HepG2 (cell line): Measurements from ENCODE around the gene MS4A1. TPM values are rescaled to one million over a fixed set of nuclear protein-coding genes. Genes with fewer than 3 reads are reported as not detected.

Experiments
- ATAC-seq: fragments of 200-7000 bp; cut with Tn5 transposase; 3 replicates; pipeline ENCODE4 v1.9.1; 2020; ENCODE audit warnings: mild to moderate bottlenecking, moderate library complexity
- BruUV-seq: library from RNA; stranded (reverse); fragments of 400-500 nt; replicated peaks from 2 replicates; lab custom pipeline; 2021; lab: Mats Ljungman, UMichigan
- CTCF ChIA-PET: fragments of 300-600 bp; formaldehyde crosslinking; extraction: SDS; loops from one replicate; lab custom pipeline; 2021; ENCODE audit warnings: low total read pairs, inconsistent platforms, low intra/inter-chr PET ratio; lab: Yijun Ruan, JAX
- POLR2A ChIA-PET: fragments of 350-600 bp; sonication (Branson Sonifier 250); formaldehyde crosslinking; loops from one replicate; lab custom pipeline; 2020; ENCODE audit warnings: antibody characterized with exemption, inconsistent platforms; lab: Yijun Ruan, JAX
- DNase-seq: peaks from one replicate; pipeline ENCODE4 v3.0.0-alpha.2; 2015; ENCODE audit warnings: low spot score
- FAIRE-seq: peaks from 3 replicates; lab custom pipeline; 2011; peaks lifted over from hg19 to GRCh38; lab: Jason Lieb, UNC
- H2AFZ ChIP-seq: one replicate; pipeline ENCODE4 v1.6.1; 2011; ENCODE audit warnings: low read length, inconsistent platforms
- H3K27ac ChIP-seq: fragments of 300-600 bp; 3 replicates; pipeline ENCODE4 v1.8.0; 2011; ENCODE audit warnings: mixed run types, mild to moderate bottlenecking, mixed read lengths, low read length, inconsistent platforms; ENCODE audit not compliant: insufficient read depth; ENCODE audit errors: extremely low read length
- H3K27me3 ChIP-seq, 2 experiments: fragments of 200-600 bp in 1 of 2; 2 replicates in 1 of 2; 3 replicates in 1 of 2; pipeline versions ENCODE4 v1.6.0 to v1.8.0; 2011; ENCODE audit warnings: low read length in 2 of 2, mild to moderate bottlenecking in 2 of 2, moderate library complexity in 2 of 2, inconsistent platforms in 1 of 2; ENCODE audit not compliant: insufficient read depth in 2 of 2, control insufficient read depth in 1 of 2
- H3K36me3 ChIP-seq, 2 experiments: fragments of 200-600 bp in 1 of 2; replicated peaks in 1 of 2; 2 replicates in 1 of 2; 3 replicates in 1 of 2; pipeline versions ENCODE4 v1.5.1 to v1.8.0; 2011; ENCODE audit warnings: low read length in 2 of 2, inconsistent platforms in 1 of 2; ENCODE audit not compliant: insufficient read depth in 2 of 2, control insufficient read depth in 1 of 2
- H3K4me1 ChIP-seq: 2 replicates; pipeline ENCODE4 v1.5.1; 2012; ENCODE audit warnings: low read length, inconsistent platforms; ENCODE audit not compliant: insufficient read depth
- H3K4me2 ChIP-seq: 2 replicates; pipeline ENCODE4 v1.6.0; 2011; ENCODE audit warnings: low read depth, low read length, inconsistent platforms
- H3K4me3 ChIP-seq, 3 experiments: fragments of 200-600 bp in 1 of 3; sonication (generic), shearing (Covaris generic) in 1 of 3; replicated peaks in 1 of 3; 2 replicates each; pipeline ENCODE4 v1.5.1; 2011 to 2016; ENCODE audit warnings: low read length in 3 of 3, inconsistent platforms in 2 of 3, low read depth in 2 of 3, mild to moderate bottlenecking in 2 of 3, control low read depth in 1 of 3, mixed read lengths in 1 of 3; ENCODE audit not compliant: insufficient read depth in 1 of 3
- H3K79me2 ChIP-seq: one replicate; pipeline ENCODE4 v1.6.1; 2011; ENCODE audit warnings: low read length, inconsistent platforms; ENCODE audit not compliant: insufficient read depth
- H3K9ac ChIP-seq: 2 replicates; pipeline ENCODE4 v1.6.0; 2011; ENCODE audit warnings: mild to moderate bottlenecking, low read depth, low read length, inconsistent platforms; ENCODE audit not compliant: insufficient read depth
- H3K9me3 ChIP-seq: 2 replicates; pipeline ENCODE4 v1.5.1; 2012; ENCODE audit warnings: mild to moderate bottlenecking, low read length
- H4K20me1 ChIP-seq: 2 replicates; pipeline ENCODE4 v1.6.0; 2011; ENCODE audit warnings: inconsistent platforms, mild to moderate bottlenecking, low read length, moderate library complexity; ENCODE audit not compliant: insufficient read depth
- FOXO4 ChIP-seq: sonication (generic); formaldehyde crosslinking; conservative IDR thresholded peaks from 2 replicates; pipeline ENCODE4 v1.8.1; 2023; ENCODE audit warnings: missing genetic modification reagents
- GATAD1 ChIP-seq: IDR thresholded peaks from 2 replicates; pipeline ENCODE4 v1.6.1; 2016; ENCODE audit warnings: missing genetic modification reagents, missing compliant biosample characterization
- GLI4 ChIP-seq: sonication (generic); formaldehyde crosslinking; IDR thresholded peaks from 2 replicates; pipeline ENCODE4 v1.5.1; 2020; ENCODE audit warnings: missing genetic modification reagents, mild to moderate bottlenecking, moderate library complexity, borderline replicate concordance
- GTF3A ChIP-seq: sonication (generic); formaldehyde crosslinking; conservative IDR thresholded peaks from 2 replicates; pipeline ENCODE4 v1.4.0; 2020; ENCODE audit warnings: mild to moderate bottlenecking, missing genetic modification reagents
- MAFG ChIP-seq: sonication (generic); formaldehyde crosslinking; IDR thresholded peaks from 2 replicates; pipeline ENCODE4 v1.5.1; 2020; ENCODE audit warnings: mild to moderate bottlenecking, missing genetic modification reagents
- NFIB ChIP-seq: sonication (generic); formaldehyde crosslinking; IDR thresholded peaks from 2 replicates; pipeline ENCODE4 v1.9.0; 2021; ENCODE audit warnings: missing genetic modification reagents, mild to moderate bottlenecking, borderline replicate concordance
- SPEN ChIP-seq: sonication (generic); formaldehyde crosslinking; IDR thresholded peaks from 2 replicates; pipeline ENCODE4 v1.5.1; 2020; ENCODE audit warnings: low read depth, mild to moderate bottlenecking, missing genetic modification reagents
- ZNF562 ChIP-seq: sonication (generic); formaldehyde crosslinking; IDR thresholded peaks from 2 replicates; pipeline ENCODE4 v1.8.0; 2022; ENCODE audit warnings: missing genetic modification reagents, borderline replicate concordance
- ZNF569 ChIP-seq: sonication (generic); formaldehyde crosslinking; IDR thresholded peaks from 2 replicates; pipeline ENCODE4 v1.5.0; 2020; ENCODE audit warnings: mild to moderate bottlenecking, missing genetic modification reagents, moderate library complexity, borderline replicate concordance
- WGBS: methylation state at CpG from one replicate; pipeline ENCODE4 v1.1.6; 2017; ENCODE audit warnings: low lambda C conversion rate; 5-methylcytosine and 5-hydroxymethylcytosine counted together
- in situ Hi-C: cut with HindIII; loops from 2 replicates; pipeline ENCODE4 v1.10.0; 2017; ENCODE audit warnings: low pct_unique_long_range_greater_than_20kb; ENCODE audit not compliant: extremely low pct_ligation_motif_present
- intact Hi-C: fragments of 100-400 bp; cut with micrococcal nuclease; formaldehyde crosslinking; loops from one replicate; pipeline ENCODE4 v1.10.0; 2022; ENCODE audit not compliant: unreplicated experiment
- polyA plus RNA-seq, 8 experiments: library from polyadenylated mRNA; depleted of rRNA in 3 of 8; stranded (reverse) in 7 of 8; unstranded in 1 of 8; fragments of >200 nt; fragmentation: Illumina TruSeq in 4 of 8; extraction: Trizol in 4 of 8; gene quantifications; 2 replicates each; pipeline versions ENCODE4 v1.2.1 to v1.2.3, GENCODE V29; 2011 to 2016; ENCODE audit warnings: low read depth in 4 of 8, missing spikeins in 1 of 8, mixed read lengths in 1 of 8; ENCODE audit not compliant: insufficient read depth in 1 of 8
- total RNA-seq, 5 experiments: library from RNA; depleted of rRNA; stranded (reverse); fragments of >200 nt; fragmentation: Illumina TruSeq; extraction: Trizol; gene quantifications; 2 replicates each; pipeline ENCODE4 v1.2.3, GENCODE V29; 2016; ENCODE audit warnings: low read depth in 1 of 5

The MS4A1 gene
- total and polyA plus RNA-seq, 2 of the 13 experiments (the other 11 are each of a cell fraction or from before 2014, with no cell fraction given): 0.01 TPM; not detected in 1

GRCh38 chr11:60492488-60493009, 36.9 kb downstream of the MS4A1 start, which contains the start of gene MS4A12:
MS4A12 (plus strand) TSS chr11:60492778; CDS start chr11:60497319, 4,541 bp downstream.
- no peak for TF ChIP-seq GTF3A (CRISPR knock-in tag)
- no peak for TF ChIP-seq GATAD1 (CRISPR knock-in tag)
- TF ChIP-seq GLI4: no peak
- no peak for TF ChIP-seq MAFG (CRISPR knock-in tag)
- no peak for TF ChIP-seq FOXO4 (CRISPR knock-in tag)
- TF ChIP-seq ZNF569 (CRISPR knock-in tag): no peak
- no peak for TF ChIP-seq NFIB (CRISPR knock-in tag)
- TF ChIP-seq SPEN: no peak
- TF ChIP-seq ZNF562 (CRISPR knock-in tag): no peak
- Histone ChIP-seq H3K9ac (no peak within 1 kb of the TSS), H3K4me2 (no peak within 1 kb of the TSS), H3K9me3 (no peaks in the 10 kb centered on the region), H3K4me3 (no peak within 1 kb of the TSS), H4K20me1 (no peaks in the 10 kb centered on the region), H3K4me1 (no peaks in the 10 kb centered on the region), H3K27me3 (0 out of 5 replicates have a peak, but pooled peaks cover 0 to 3% of the 10 kb centered on the region in 2 experiments), H3K36me3 (no peaks in the 10 kb centered on the region), H3K79me2 (no peaks in the 10 kb centered on the region), H2AFZ (no peak within 1 kb of the TSS), H3K27ac (no peak within 1 kb of the TSS)
- ATAC-seq (no peak), DNase-seq (no peak), FAIRE-seq (no peak)
- in situ Hi-C loops (loop anchor here (25.0 kb wide), 1 partner anchor 155 kb away; the partner anchor contains the start of gene MS4A6E), intact Hi-C loops (no loop called here)
- POLR2A ChIA-PET: no interaction called here
- CTCF ChIA-PET: no interaction called here
- 22% methylated on average over 4 of the region's 4 CpGs for WGBS
- no TSS peak for BruUV-seq
